Measurements from ENCODE around the gene DLX2. TPM values are rescaled to one million over a fixed set of nuclear protein-coding genes. Genes with fewer than 3 reads are reported as not detected.

The DLX2 gene
- total RNA-seq, 1 experiment from 2014 or later = 0.97 TPM

DNA sequence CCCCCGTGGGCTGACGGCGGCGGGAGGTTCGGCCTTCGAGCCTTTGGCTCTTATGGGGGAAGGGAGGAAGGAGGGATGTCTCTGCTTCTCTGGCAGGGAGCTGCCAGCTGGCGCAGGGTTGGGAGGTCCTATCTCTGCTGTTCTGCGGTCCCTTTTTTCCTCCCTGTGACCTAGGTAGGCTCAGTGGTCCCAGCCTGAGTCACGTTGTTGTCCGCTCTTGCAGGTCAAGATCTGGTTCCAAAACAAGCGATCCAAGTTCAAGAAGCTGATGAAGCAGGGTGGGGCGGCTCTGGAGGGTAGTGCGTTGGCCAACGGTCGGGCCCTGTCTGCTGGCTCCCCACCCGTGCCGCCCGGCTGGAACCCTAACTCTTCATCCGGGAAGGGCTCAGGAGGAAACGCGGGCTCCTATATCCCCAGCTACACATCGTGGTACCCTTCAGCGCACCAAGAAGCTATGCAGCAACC lies 14.9 kb downstream of the DLX2 start:
- Histone ChIP-seq H3K4me1 (ENCODE audit: low read length) (peaks cover 22% of the 10 kb centered on the region), H3K4me2 (ENCODE audit: low read depth, low read length, poor library complexity, severe bottlenecking) (no peak overlapping the region), H4K20me1 (ENCODE audit: insufficient read depth, low read depth, low read length) (no peaks in the 10 kb centered on the region), H2AFZ (ENCODE audit: low read length) (no peak overlapping the region), H3K4me3 (ENCODE audit: low read length) (no peak overlapping the region), H3K36me3 (ENCODE audit: insufficient read depth, low read length) (no peaks in the 10 kb centered on the region), H3K9ac (ENCODE audit: low read length) (no peak overlapping the region), H3K27ac (ENCODE audit: low read length) (no peak overlapping the region), H3K9me3 (ENCODE audit: low read length) (no peaks in the 10 kb centered on the region), H3K9me2 (replicated peaks; ENCODE audit: insufficient read depth, low read length) (no peaks in the 10 kb centered on the region), H3K79me2 (ENCODE audit: low read length) (no peaks in the 10 kb centered on the region), H3K27me3 (ENCODE audit: low read length) (no peaks in the 10 kb centered on the region)
- no peak for DNase-seq

DNA sequence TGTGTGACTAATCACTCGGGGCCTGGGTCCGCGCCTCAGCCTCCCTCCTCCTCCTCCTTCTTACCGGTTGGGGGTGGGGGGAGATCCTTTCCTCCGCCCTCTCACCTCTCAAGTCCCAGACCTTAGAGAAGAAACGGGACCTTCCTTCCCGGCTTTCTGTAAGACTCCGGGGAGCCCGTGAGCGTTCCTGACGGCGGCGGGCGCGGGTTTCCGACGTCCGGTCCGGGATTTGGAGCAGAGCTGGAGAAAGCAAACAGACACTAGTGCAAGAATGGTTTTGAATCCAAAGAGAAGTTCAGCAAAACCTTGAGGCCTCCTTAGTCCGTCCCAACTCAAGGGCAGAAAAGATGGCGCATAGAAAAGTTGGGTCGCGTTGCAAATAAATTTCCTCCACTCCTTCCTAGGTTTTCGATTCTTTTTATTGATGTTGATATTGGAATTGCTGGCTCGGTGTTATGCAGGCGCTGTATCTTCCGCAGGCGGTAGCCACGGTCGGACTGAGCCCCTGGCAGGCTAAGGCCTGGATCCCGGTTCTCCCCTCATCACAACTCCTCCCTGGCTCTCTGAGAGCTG lies 15.4 kb downstream of the DLX2 start:
- Histone ChIP-seq H3K9me3 (ENCODE audit: low read length) (no peaks in the 10 kb centered on the region), H2AFZ (ENCODE audit: low read length) (no peak overlapping the region), H3K79me2 (ENCODE audit: low read length) (no peaks in the 10 kb centered on the region), H3K27me3 (ENCODE audit: low read length) (no peaks in the 10 kb centered on the region), H3K27ac (ENCODE audit: low read length) (no peak overlapping the region), H3K9ac (ENCODE audit: low read length) (no peak overlapping the region), H3K36me3 (ENCODE audit: insufficient read depth, low read length) (no peaks in the 10 kb centered on the region), H3K4me1 (ENCODE audit: low read length) (peaks cover 22% of the 10 kb centered on the region), H3K4me2 (ENCODE audit: low read depth, low read length, poor library complexity, severe bottlenecking) (no peak overlapping the region), H4K20me1 (ENCODE audit: insufficient read depth, low read depth, low read length) (no peaks in the 10 kb centered on the region), H3K9me2 (replicated peaks; ENCODE audit: insufficient read depth, low read length) (no peaks in the 10 kb centered on the region), H3K4me3 (ENCODE audit: low read length) (no peak overlapping the region)
- DNase-seq = no peak

DNA sequence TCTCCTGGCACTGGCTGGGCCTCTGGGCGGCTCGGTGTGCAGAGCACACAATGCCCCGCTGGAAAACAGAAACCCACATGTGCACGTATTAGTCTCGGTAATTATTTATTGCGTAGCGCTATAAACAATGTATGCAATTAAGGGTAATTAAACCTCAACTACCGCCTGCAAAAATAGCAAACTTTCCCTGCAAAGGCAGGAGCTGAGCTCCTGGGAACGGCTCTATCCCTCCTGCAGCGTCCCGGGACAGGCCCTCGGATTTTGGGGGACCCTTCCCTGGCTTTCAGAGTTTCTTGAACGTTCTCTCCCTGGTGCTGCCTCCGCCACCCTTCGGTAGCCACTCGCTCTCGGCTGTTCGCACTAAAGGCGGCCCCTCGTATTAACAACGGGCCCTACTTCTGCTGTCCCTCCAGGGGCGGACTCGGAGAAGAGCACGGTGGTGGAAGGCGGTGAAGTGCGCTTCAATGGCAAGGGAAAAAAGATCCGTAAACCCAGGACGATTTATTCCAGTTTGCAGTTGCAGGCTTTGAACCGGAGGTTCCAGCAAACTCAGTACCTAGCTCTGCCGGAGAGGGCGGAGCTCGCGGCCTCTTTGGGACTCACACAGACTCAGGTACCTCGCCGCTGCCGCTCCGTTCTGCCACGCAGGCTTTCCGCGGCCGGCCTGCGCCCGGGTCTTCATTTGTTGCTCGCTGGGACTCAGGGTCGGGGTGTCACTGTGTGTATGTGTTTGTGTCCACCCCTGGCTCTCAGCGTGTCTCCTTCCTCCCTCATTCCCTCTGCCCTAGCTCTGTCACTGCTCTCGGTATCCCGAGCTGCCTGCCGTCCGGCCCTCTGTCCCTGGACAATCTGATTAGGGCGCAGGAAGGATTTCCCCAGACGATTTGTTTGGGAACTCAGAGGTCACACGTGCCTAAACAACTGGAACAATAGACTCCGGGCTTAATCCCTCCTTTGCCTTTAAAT lies 16.2 kb downstream of the DLX2 start:
- Histone ChIP-seq H3K4me3 (ENCODE audit: low read length) (no peak overlapping the region), H3K9me3 (ENCODE audit: low read length) (no peaks in the 10 kb centered on the region), H3K4me1 (ENCODE audit: low read length) (peaks cover 22% of the 10 kb centered on the region), H3K4me2 (ENCODE audit: low read depth, low read length, poor library complexity, severe bottlenecking) (no peak overlapping the region), H3K9me2 (replicated peaks; ENCODE audit: insufficient read depth, low read length) (no peaks in the 10 kb centered on the region), H4K20me1 (ENCODE audit: insufficient read depth, low read depth, low read length) (no peaks in the 10 kb centered on the region), H2AFZ (ENCODE audit: low read length) (no peak overlapping the region), H3K9ac (ENCODE audit: low read length) (no peak overlapping the region), H3K27me3 (ENCODE audit: low read length) (no peaks in the 10 kb centered on the region), H3K79me2 (ENCODE audit: low read length) (no peaks in the 10 kb centered on the region), H3K27ac (ENCODE audit: low read length) (no peak overlapping the region), H3K36me3 (ENCODE audit: insufficient read depth, low read length) (no peaks in the 10 kb centered on the region)
- no peak for DNase-seq

DNA sequence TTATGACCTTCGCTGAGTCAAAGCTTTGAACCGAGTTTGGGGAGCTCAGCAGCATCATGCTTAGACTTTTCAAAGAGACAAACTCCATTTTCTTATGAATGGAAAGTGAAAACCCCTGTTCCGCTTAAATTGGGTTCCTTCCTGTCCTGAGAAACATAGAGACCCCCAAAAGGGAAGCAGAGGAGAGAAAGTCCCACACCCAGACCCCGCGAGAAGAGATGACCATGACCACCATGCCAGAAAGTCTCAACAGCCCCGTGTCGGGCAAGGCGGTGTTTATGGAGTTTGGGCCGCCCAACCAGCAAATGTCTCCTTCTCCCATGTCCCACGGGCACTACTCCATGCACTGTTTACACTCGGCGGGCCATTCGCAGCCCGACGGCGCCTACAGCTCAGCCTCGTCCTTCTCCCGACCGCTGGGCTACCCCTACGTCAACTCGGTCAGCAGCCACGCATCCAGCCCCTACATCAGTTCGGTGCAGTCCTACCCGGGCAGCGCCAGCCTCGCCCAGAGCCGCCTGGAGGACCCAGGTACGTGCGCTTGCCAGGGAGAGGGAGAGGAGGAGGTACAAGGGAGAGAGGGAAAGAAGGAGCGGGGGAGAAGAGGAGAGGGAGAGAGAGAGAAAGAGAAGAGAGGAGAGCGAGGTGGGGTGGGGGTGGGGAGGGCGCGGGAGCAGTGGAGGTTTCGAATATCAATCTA lies 17.1 kb downstream of the DLX2 start, which contains the start of gene DLX1:
Gene DLX1 (plus strand): TSS at position 48 of the 700 bp plus-strand sequence. CDS start 171 bp downstream, at position 219.
- Histone ChIP-seq H3K4me3 (ENCODE audit: low read length) (peak within 1 kb of the TSS; percentile 96), H3K4me2 (ENCODE audit: low read depth, low read length, poor library complexity, severe bottlenecking) (peak within 1 kb of the TSS; percentile 99), H3K79me2 (ENCODE audit: low read length) (no peaks in the 10 kb centered on the region), H4K20me1 (ENCODE audit: insufficient read depth, low read depth, low read length) (no peaks in the 10 kb centered on the region), H3K9me2 (replicated peaks; ENCODE audit: insufficient read depth, low read length) (no peaks in the 10 kb centered on the region), H3K9ac (ENCODE audit: low read length) (peak within 1 kb of the TSS; percentile 85), H3K9me3 (ENCODE audit: low read length) (no peaks in the 10 kb centered on the region), H3K4me1 (ENCODE audit: low read length) (peaks cover 22% of the 10 kb centered on the region), H3K27ac (ENCODE audit: low read length) (peak within 1 kb of the TSS; percentile 54), H3K27me3 (ENCODE audit: low read length) (no peaks in the 10 kb centered on the region), H2AFZ (ENCODE audit: low read length) (peak within 1 kb of the TSS; percentile 97), H3K36me3 (ENCODE audit: insufficient read depth, low read length) (no peaks in the 10 kb centered on the region)
- DNase-seq = no peak

DNA sequence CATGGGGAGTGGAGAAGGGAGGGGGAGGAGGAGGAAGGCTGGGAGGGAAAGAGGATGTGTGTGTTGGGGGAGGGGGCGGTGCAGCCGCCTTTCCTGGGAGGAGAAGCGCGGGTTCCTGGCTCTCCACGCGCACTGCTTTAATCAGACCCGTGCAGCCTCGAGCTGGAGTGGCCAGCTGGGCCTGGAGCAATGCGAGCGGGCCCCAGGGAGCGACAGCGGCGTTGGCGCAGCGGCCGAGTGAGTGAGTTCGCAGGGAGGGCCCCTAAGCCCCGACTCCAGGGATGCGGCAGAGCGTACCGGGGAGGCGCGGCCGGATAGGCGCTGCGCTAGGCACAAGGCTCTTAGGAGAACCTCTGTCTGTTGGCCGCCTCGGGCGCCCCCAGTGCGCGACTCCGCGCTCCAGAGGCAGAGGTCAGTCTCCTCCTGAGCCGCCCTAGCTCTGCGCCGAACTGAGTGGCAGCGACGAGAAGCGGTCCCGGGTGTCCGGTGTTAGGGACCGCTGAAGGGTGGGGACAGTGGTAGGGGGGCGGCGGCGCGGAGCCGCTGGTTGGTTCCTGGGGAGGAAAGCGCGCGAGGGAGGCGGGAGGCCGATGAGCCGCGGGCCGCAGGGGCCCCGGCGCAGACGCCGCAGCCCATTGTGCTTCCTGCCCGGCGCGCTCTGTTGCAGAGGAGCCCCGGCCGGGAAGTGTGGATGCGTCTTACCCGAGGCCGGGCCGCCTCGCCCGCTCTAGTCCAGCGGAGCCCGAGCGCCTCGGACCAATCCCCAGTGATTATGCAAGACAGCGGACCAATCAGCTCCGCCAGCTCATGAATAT lies 17.8 kb downstream of the DLX2 start:
- no peaks in the 10 kb centered on the region for H4K20me1 ChIP-seq (ENCODE audit: insufficient read depth, low read depth, low read length)
- no peaks in the 10 kb centered on the region for H3K36me3 ChIP-seq (ENCODE audit: insufficient read depth, low read length)
- peak overlapping the region; percentile 96 for H3K4me3 ChIP-seq (ENCODE audit: low read length)
- H3K27me3 ChIP-seq (ENCODE audit: low read length) = no peaks in the 10 kb centered on the region
- no peaks in the 10 kb centered on the region for H3K79me2 ChIP-seq (ENCODE audit: low read length)
- H3K27ac ChIP-seq (ENCODE audit: low read length) = peak overlapping the region; percentile 54
- no peaks in the 10 kb centered on the region for H3K9me3 ChIP-seq (ENCODE audit: low read length)
- peaks cover 22% of the 10 kb centered on the region for H3K4me1 ChIP-seq (ENCODE audit: low read length)
- H3K9me2 ChIP-seq (replicated peaks; ENCODE audit: insufficient read depth, low read length) = no peaks in the 10 kb centered on the region
- DNase-seq = peak; percentile 96
- peak overlapping the region; percentile 97 for H2AFZ ChIP-seq (ENCODE audit: low read length)
- H3K4me2 ChIP-seq (ENCODE audit: low read depth, low read length, poor library complexity, severe bottlenecking) = peak overlapping the region; percentile 99
- H3K9ac ChIP-seq (ENCODE audit: low read length) = peak overlapping the region; percentile 85

DNA sequence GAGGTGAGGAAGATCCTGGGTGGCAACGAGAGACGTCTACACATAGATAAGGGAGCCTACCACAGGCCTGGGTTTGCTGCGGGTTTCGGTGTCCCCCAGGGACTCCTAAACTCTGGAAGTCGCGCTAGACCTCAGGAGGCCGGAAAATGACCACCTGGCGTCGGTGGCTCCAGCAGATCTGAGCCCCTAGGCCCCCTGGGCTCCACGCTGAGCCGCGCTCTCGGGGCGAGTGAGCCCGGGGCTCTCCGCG lies 18.4 kb downstream of the DLX2 start:
- Histone ChIP-seq H3K27ac (ENCODE audit: low read length) (peak overlapping the region; percentile 54), H3K9me2 (replicated peaks; ENCODE audit: insufficient read depth, low read length) (no peaks in the 10 kb centered on the region), H3K36me3 (ENCODE audit: insufficient read depth, low read length) (no peaks in the 10 kb centered on the region), H3K79me2 (ENCODE audit: low read length) (no peaks in the 10 kb centered on the region), H3K27me3 (ENCODE audit: low read length) (no peaks in the 10 kb centered on the region), H2AFZ (ENCODE audit: low read length) (peak overlapping the region; percentile 97), H3K4me2 (ENCODE audit: low read depth, low read length, poor library complexity, severe bottlenecking) (peak overlapping the region; percentile 99), H3K9me3 (ENCODE audit: low read length) (no peaks in the 10 kb centered on the region), H3K4me1 (ENCODE audit: low read length) (peaks cover 22% of the 10 kb centered on the region), H3K4me3 (ENCODE audit: low read length) (peak overlapping the region; percentile 96), H4K20me1 (ENCODE audit: insufficient read depth, low read depth, low read length) (no peaks in the 10 kb centered on the region), H3K9ac (ENCODE audit: low read length) (peak overlapping the region; percentile 85)
- DNase-seq = no peak

DNA sequence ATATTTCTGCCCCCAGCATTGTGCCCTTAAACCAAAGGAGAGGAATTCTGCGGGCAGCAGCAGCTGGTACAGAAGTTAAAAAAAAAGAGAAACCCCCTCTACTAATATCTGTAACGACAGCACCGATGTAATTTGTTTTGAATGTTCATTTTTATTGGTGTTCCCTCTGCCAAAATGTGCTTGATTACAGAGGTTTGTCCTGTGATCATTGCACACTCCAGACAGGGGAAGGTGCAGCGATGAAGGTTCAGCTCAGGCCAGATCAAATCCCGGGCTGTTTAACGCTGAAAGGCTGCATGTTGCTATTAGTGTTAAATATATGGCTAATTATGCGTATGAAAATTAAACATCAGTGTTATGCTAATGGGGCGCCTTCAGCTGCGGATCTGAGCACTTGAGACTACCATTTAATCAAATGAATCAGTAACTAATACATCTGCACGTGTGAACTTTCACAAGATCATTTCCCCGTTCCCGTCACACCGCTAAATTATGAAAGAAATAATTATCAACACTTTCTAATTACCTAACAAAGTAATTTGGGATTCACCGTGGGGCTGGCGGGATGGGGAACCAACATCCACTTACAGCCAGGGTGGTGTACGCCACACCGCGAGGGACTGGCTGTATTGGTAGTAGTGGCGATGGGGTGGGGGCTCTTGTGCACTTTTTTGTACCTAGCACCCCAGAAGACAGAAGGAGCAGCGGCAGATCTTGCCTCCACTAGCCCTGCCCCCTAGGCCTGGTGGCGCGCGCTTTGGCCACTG lies 18.9 kb downstream of the DLX2 start:
- no peaks in the 10 kb centered on the region for H3K27me3 ChIP-seq (ENCODE audit: low read length)
- H3K27ac ChIP-seq (ENCODE audit: low read length) = peak overlapping the region; percentile 54
- DNase-seq = peak; percentile 76
- peaks cover 22% of the 10 kb centered on the region for H3K4me1 ChIP-seq (ENCODE audit: low read length)
- no peaks in the 10 kb centered on the region for H3K79me2 ChIP-seq (ENCODE audit: low read length)
- no peaks in the 10 kb centered on the region for H3K9me3 ChIP-seq (ENCODE audit: low read length)
- H3K9me2 ChIP-seq (replicated peaks; ENCODE audit: insufficient read depth, low read length) = no peaks in the 10 kb centered on the region
- H3K9ac ChIP-seq (ENCODE audit: low read length) = peak overlapping the region; percentile 85
- H3K36me3 ChIP-seq (ENCODE audit: insufficient read depth, low read length) = no peaks in the 10 kb centered on the region
- H2AFZ ChIP-seq (ENCODE audit: low read length) = peak overlapping the region; percentile 97; the same call in 1 of the 2 replicates
- no peaks in the 10 kb centered on the region for H4K20me1 ChIP-seq (ENCODE audit: insufficient read depth, low read depth, low read length)
- peak overlapping the region; percentile 99 for H3K4me2 ChIP-seq (ENCODE audit: low read depth, low read length, poor library complexity, severe bottlenecking)
- peak overlapping the region; percentile 96 for H3K4me3 ChIP-seq (ENCODE audit: low read length)
